K562 (cell line): Measurements from ENCODE around the gene TRIO. TPM values are rescaled to one million over a fixed set of nuclear protein-coding genes. Genes with fewer than 3 reads are reported as not detected.

Source experiments
- ATAC-seq: fragments of 200-7000 bp; cut with Tn5 transposase; 3 replicates; pipeline ENCODE4 v1.9.1; 2020; ENCODE audit warnings: moderate library complexity
- BruUV-seq: library from RNA; stranded (reverse); fragments of 400-500 nt; replicated peaks from 2 replicates; lab custom pipeline; 2021; lab: Mats Ljungman, UMichigan
- CTCF ChIA-PET: fragments of 300-600 bp; formaldehyde crosslinking; extraction: SDS; loops from one replicate; lab custom pipeline; 2021; ENCODE audit warnings: low intra/inter-chr PET ratio; lab: Yijun Ruan, JAX
- POLR2A ChIA-PET: fragments of 300-600, 350-650 bp; sonication (Branson Sonifier 250); formaldehyde crosslinking; extraction: SDS; loops from one replicate; lab custom pipeline; 2021; ENCODE audit warnings: antibody characterized with exemption, inconsistent platforms; lab: Yijun Ruan, JAX
- DNase-seq, 4 experiments: peaks; one replicate each; pipeline versions ENCODE4 v3.0.0 to v3.0.0-alpha.2; 2011 to 2018; ENCODE audit warnings: low spot score in 3 of 4, mixed read lengths in 3 of 4; ENCODE audit errors: extremely low read depth in 1 of 4
- FAIRE-seq: peaks from 2 replicates; lab custom pipeline; 2011; peaks lifted over from hg19 to GRCh38; lab: Jason Lieb, UNC
- H2AFZ ChIP-seq: 2 replicates; pipeline ENCODE4 v1.6.0; 2011; ENCODE audit warnings: low read depth, low read length, control low read depth, inconsistent platforms
- H3K27ac ChIP-seq: fragments of 200-600 bp; 3 replicates; pipeline ENCODE4 v1.8.0; 2011; ENCODE audit warnings: low read depth, mild to moderate bottlenecking, control low read depth, inconsistent platforms, low read length, moderate library complexity, mixed read lengths; ENCODE audit errors: extremely low read depth
- H3K27me3 ChIP-seq, 2 experiments: fragments of 300-600 bp in 1 of 2; 2 replicates in 1 of 2; 3 replicates in 1 of 2; pipeline versions ENCODE4 v1.6.0 to v1.8.0; 2011; ENCODE audit warnings: inconsistent platforms in 2 of 2, low read length in 2 of 2, mild to moderate bottlenecking in 1 of 2, mixed read lengths in 1 of 2, moderate library complexity in 1 of 2; ENCODE audit not compliant: control insufficient read depth in 2 of 2, insufficient read depth in 2 of 2
- H3K36me3 ChIP-seq: fragments of 300-600 bp; 3 replicates; pipeline ENCODE4 v1.8.0; 2011; ENCODE audit warnings: mild to moderate bottlenecking, low read length, inconsistent platforms; ENCODE audit not compliant: control insufficient read depth, insufficient read depth
- H3K4me1 ChIP-seq, 2 experiments: fragments of 200-600 bp in 1 of 2; replicated peaks in 1 of 2; 2 replicates in 1 of 2; 3 replicates in 1 of 2; pipeline versions ENCODE4 v1.5.1 to v1.8.0; 2011; ENCODE audit warnings: inconsistent platforms in 2 of 2, low read length in 2 of 2, mild to moderate bottlenecking in 1 of 2, mixed read lengths in 1 of 2, moderate library complexity in 1 of 2; ENCODE audit not compliant: control insufficient read depth in 2 of 2, insufficient read depth in 2 of 2
- H3K4me2 ChIP-seq: 2 replicates; pipeline ENCODE4 v1.6.1; 2011; ENCODE audit warnings: low read length, control low read depth, inconsistent platforms, mixed read lengths; ENCODE audit not compliant: insufficient read depth
- H3K4me3 ChIP-seq: fragments of 200-600 bp; sonication (generic), shearing (Covaris generic); 2 replicates; pipeline ENCODE4 v1.5.1; 2016; ENCODE audit warnings: control low read depth, inconsistent platforms
- H3K79me2 ChIP-seq: fragments of 200-600 bp; 3 replicates; pipeline ENCODE4 v1.8.0; 2011; ENCODE audit warnings: low read length, inconsistent platforms; ENCODE audit not compliant: control insufficient read depth, insufficient read depth
- H3K9ac ChIP-seq, 2 experiments: 2 replicates each; pipeline versions ENCODE4 v1.6.0 to v1.6.1; 2011; ENCODE audit warnings: low read depth in 2 of 2, low read length in 2 of 2, control low read depth in 1 of 2, inconsistent platforms in 1 of 2, mild to moderate bottlenecking in 1 of 2, mixed read lengths in 1 of 2; ENCODE audit not compliant: insufficient read depth in 1 of 2
- H3K9me1 ChIP-seq: one replicate; pipeline ENCODE4 v1.6.0; 2011; ENCODE audit warnings: inconsistent platforms, mild to moderate bottlenecking, low read length, moderate library complexity; ENCODE audit not compliant: control insufficient read depth, insufficient read depth
- H3K9me3 ChIP-seq: replicated peaks from 2 replicates; pipeline ENCODE4 v1.5.1; 2011; ENCODE audit warnings: low read depth, low read length, inconsistent platforms; ENCODE audit not compliant: control insufficient read depth, insufficient read depth
- H4K20me1 ChIP-seq: replicated peaks from 2 replicates; pipeline ENCODE4 v1.6.1; 2011; ENCODE audit warnings: low read length, inconsistent platforms, mixed read lengths; ENCODE audit not compliant: control insufficient read depth, insufficient read depth
- DDX20 ChIP-seq: fragments of 450-650 bp; IDR thresholded peaks from 2 replicates; pipeline ENCODE4 v1.6.1; 2016; ENCODE audit warnings: missing genetic modification characterization, low read depth, mild to moderate bottlenecking, missing compliant biosample characterization, moderate library complexity
- DEAF1 ChIP-seq: fragments of 450-650 bp; formaldehyde crosslinking; IDR thresholded peaks from 2 replicates; pipeline ENCODE4 v1.4.0; 2020; ENCODE audit warnings: mild to moderate bottlenecking, moderate library complexity
- ELF4 ChIP-seq: fragments of 450-650 bp; formaldehyde crosslinking; IDR thresholded peaks from 2 replicates; pipeline ENCODE4 v1.4.0; 2022; ENCODE audit warnings: missing genetic modification characterization
- HMGXB4 ChIP-seq: sonication (generic); formaldehyde crosslinking; IDR thresholded peaks from 2 replicates; pipeline ENCODE4 v1.8.1; 2023; ENCODE audit warnings: mild to moderate bottlenecking, missing genetic modification reagents
- MEF2D ChIP-seq: conservative IDR thresholded peaks from 2 replicates; pipeline ENCODE4 v1.6.1; 2016; ENCODE audit warnings: low read depth, missing genetic modification characterization, missing compliant biosample characterization
- MEIS2 ChIP-seq: fragments of 450-650 bp; IDR thresholded peaks from 2 replicates; pipeline ENCODE4 v1.6.1; 2014; ENCODE audit warnings: mild to moderate bottlenecking; ENCODE audit not compliant: partially characterized antibody
- RB1 ChIP-seq: fragments of 450-650 bp; IDR thresholded peaks from 2 replicates; pipeline ENCODE4 v1.6.1; 2017; ENCODE audit warnings: low read depth, mild to moderate bottlenecking
- RREB1 ChIP-seq: fragments of 250-450 bp; sonication (Bioruptor Pico); IDR thresholded peaks from 2 replicates; pipeline ENCODE4 v1.4.0; 2020
- TBL1XR1 ChIP-seq, 2 experiments: IDR thresholded peaks; 2 replicates each; pipeline ENCODE4 v1.6.1; 2012; ENCODE audit warnings: improper control_type of control experiment in 2 of 2, low read length in 2 of 2, mild to moderate bottlenecking in 1 of 2
- ZC3H4 ChIP-seq: sonication (generic); formaldehyde crosslinking; IDR thresholded peaks from 2 replicates; pipeline ENCODE4 v1.9.0; 2021; ENCODE audit warnings: missing genetic modification reagents, borderline replicate concordance
- ZNF780A ChIP-seq: fragments of 250-450 bp; sonication (Bioruptor Pico); IDR thresholded peaks from 2 replicates; pipeline ENCODE4 v1.5.0; 2021; ENCODE audit warnings: mild to moderate bottlenecking
- WGBS: fragments of 100-300 bp; shearing (Covaris generic); methylation state at CpG from one replicate; pipeline ENCODE4 v1.1.6; 2016; ENCODE audit warnings: low coverage, mixed read lengths; ENCODE audit not compliant: insufficient coverage; ENCODE audit errors: missing lambda C conversion rate; 5-methylcytosine and 5-hydroxymethylcytosine counted together
- in situ Hi-C: fragments of 300-500 bp; cut with MboI; formaldehyde crosslinking; loops from 4 replicates; pipeline ENCODE4 v1.15.0; 2018; ENCODE audit warnings: inconsistent platforms, mixed read lengths
- intact Hi-C: fragments of 100-400 bp; cut with micrococcal nuclease; formaldehyde crosslinking; loops from 2 replicates; pipeline ENCODE4 v1.14.2; 2022
- polyA plus RNA-seq, 8 experiments: library from polyadenylated mRNA; depleted of rRNA in 4 of 8; stranded (reverse) in 5 of 8; unstranded in 3 of 8; fragments of >200 nt; fragmentation: Nextera tagmentation in 2 of 8; fragmentation: Illumina TruSeq in 1 of 8; extraction: Ambion mirVana in 2 of 8; extraction: Trizol in 1 of 8; gene quantifications; 2 replicates each; pipeline versions ENCODE4 v1.2.1 to v1.2.3, GENCODE V29; 2011 to 2014; ENCODE audit warnings: inconsistent platforms in 1 of 8, missing spikeins in 1 of 8
- total RNA-seq, 7 experiments: library from RNA; depleted of rRNA in 6 of 7; stranded (reverse); fragments of >200 nt in 6 of 7; fragmentation: Illumina TruSeq in 2 of 7; extraction: Trizol in 2 of 7; gene quantifications; 2 replicates each; pipeline versions ENCODE4 v1.2.1 to v1.2.3, GENCODE V29; 2011 to 2021; ENCODE audit warnings: low replicate concordance in 1 of 7

TRIO gene
- total and polyA plus RNA-seq, 9 of the 15 experiments (the other 6 are each of a cell fraction or from before 2014, with no cell fraction given) = 0.24 to 5.0 (median 1.1) TPM

GRCh38 chr5:14153932-14154731, 11.0 kb downstream of the TRIO start (continued):
- TF ChIP-seq MEF2D (tag) (no peak), ZNF780A (CRISPR knock-in tag) (no peak), DEAF1 (CRISPR knock-in tag) (no peak), DDX20 (no peak), ZC3H4 (CRISPR knock-in tag) (no peak), RB1 (no peak)

GRCh38 chr5:14155075-14155474, 11.9 kb downstream of the TRIO start:
- H3K9me3 ChIP-seq = no peaks in the 10 kb centered on the region
- WGBS = 0% methylated on average over 1 of the region's 1 CpG
- no peaks in the 10 kb centered on the region for H3K79me2 ChIP-seq
- H4K20me1 ChIP-seq = 0 out of 2 replicates have a peak, but pooled peaks cover 7% of the 10 kb centered on the region
- in situ Hi-C loops (no loop called here), intact Hi-C loops (no loop called here)
- FAIRE-seq (no peak), ATAC-seq (no peak), DNase-seq (no peak)
- H3K4me2 ChIP-seq = no peak overlapping the region
- H3K27ac ChIP-seq = no peak overlapping the region
- peaks cover 3 to 23% of the 10 kb centered on the region in 2 experiments; a peak in 4 of 5 replicates for H3K27me3 ChIP-seq
- H2AFZ ChIP-seq = no peak overlapping the region
- ChIA-PET CTCF (no interaction called here), POLR2A (interaction anchor here (0.9 kb wide), 1 partner anchor 111 kb away, joined by 3 read pairs; no protein-coding TSS in a partner anchor)
- H3K9me1 ChIP-seq = no peaks in the 10 kb centered on the region
- no TSS peak for BruUV-seq
- no peak overlapping the region for H3K9ac ChIP-seq
- no peaks in the 10 kb centered on the region; a peak in 1 of 5 replicates for H3K4me1 ChIP-seq
- H3K4me3 ChIP-seq = no peak overlapping the region
- no peaks in the 10 kb centered on the region for H3K36me3 ChIP-seq
- TF ChIP-seq RREB1 (CRISPR knock-in tag) (no peak), HMGXB4 (CRISPR knock-in tag) (no peak), ELF4 (no peak), MEIS2 (no peak), MEF2D (tag) (no peak), TBL1XR1 (IDR thresholded peaks at IDR 0.05; ENCODE audit: low read length in 2 of 2) (no peak)
